Neural progenitor cell (in vitro differentiated cells): ENCODE measurements around the gene LTN1.

Experiments
- CTCF ChIP-seq: fragments of 200-600 bp; sonication (generic); IDR thresholded peaks from 2 replicates; pipeline ENCODE4 v1.5.1; 2017; ENCODE audit warnings: antibody characterized with exemption, mild to moderate bottlenecking
- EZH2 ChIP-seq: fragments of 200-600 bp; sonication (generic); IDR thresholded peaks from 2 replicates; pipeline ENCODE4 v1.6.1; 2017; ENCODE audit warnings: antibody characterized with exemption, mild to moderate bottlenecking, moderate library complexity

GRCh38 chr21:28949318-28949717 is 43.4 kb downstream of the LTN1 start:
- TF ChIP-seq CTCF = no peak
- TF ChIP-seq EZH2 = no peak
